A673 (cell line): ENCODE measurements around the gene XRCC1.

ENCODE experiments used
- EZH2 ChIP-seq: fragments of 200-600 bp; sonication (generic); IDR thresholded peaks from 2 replicates; pipeline ENCODE4 v1.6.1; 2017; ENCODE audit warnings: borderline replicate concordance, low read depth, mild to moderate bottlenecking, mixed read lengths, antibody characterized with exemption, low read length; ENCODE audit not compliant: poor library complexity, severe bottlenecking
- TF ChIP-seq, protein P1 (sequence below): fragments of 300-800, 200-600 bp; sonication (generic); conservative IDR thresholded peaks from 2 replicates; pipeline ENCODE4 v1.5.1; 2017; ENCODE audit warnings: low read depth, mild to moderate bottlenecking, antibody characterized with exemption, low read length, moderate library complexity, mixed read lengths

DNA sequence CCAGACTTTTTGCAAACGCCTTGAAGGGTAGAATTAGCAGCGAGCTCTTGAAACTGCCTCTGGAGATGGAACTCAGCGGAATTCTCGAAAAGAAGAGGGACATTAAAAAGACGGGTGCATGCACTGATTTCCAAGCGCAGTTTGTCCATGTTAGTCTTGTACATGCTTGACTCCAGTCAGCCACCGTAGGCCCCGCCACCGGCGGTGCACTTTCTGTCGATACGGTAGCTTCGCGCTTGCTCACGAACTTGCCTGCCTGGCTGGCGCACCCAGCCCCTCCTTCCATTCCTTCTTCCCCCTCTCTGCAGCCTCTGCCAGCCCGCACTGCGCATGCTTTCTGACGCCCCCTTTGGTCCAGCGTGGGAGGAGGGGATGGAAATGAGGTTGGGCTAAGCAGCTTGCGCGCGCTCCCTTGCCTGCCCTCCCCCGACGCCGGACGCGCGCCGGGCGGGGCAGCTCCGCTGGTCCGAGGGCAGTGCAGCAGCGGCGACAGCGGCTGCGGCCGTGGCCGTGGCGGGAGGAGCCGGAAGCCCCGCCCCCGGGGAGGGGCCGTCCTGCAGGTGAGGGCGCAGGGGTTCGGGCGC, 42.3 kb downstream of the XRCC1 start, which contains the start of gene ZNF575:
- TF ChIP-seq, protein P1, sequence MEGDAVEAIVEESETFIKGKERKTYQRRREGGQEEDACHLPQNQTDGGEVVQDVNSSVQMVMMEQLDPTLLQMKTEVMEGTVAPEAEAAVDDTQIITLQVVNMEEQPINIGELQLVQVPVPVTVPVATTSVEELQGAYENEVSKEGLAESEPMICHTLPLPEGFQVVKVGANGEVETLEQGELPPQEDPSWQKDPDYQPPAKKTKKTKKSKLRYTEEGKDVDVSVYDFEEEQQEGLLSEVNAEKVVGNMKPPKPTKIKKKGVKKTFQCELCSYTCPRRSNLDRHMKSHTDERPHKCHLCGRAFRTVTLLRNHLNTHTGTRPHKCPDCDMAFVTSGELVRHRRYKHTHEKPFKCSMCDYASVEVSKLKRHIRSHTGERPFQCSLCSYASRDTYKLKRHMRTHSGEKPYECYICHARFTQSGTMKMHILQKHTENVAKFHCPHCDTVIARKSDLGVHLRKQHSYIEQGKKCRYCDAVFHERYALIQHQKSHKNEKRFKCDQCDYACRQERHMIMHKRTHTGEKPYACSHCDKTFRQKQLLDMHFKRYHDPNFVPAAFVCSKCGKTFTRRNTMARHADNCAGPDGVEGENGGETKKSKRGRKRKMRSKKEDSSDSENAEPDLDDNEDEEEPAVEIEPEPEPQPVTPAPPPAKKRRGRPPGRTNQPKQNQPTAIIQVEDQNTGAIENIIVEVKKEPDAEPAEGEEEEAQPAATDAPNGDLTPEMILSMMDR, result no peak
- no peak for TF ChIP-seq EZH2
